K562 (cell line): Measurements from ENCODE around the gene ENTREP3. TPM values are rescaled to one million over a fixed set of nuclear protein-coding genes. Genes with fewer than 3 reads are reported as not detected.

Experiments
- DMBX1 ChIP-seq: fragments of 250-450 bp; sonication (Bioruptor Pico); IDR thresholded peaks from 2 replicates; pipeline ENCODE4 v1.8.0; 2022; ENCODE audit warnings: inconsistent platforms, mild to moderate bottlenecking, moderate library complexity, borderline replicate concordance
- E2F6 ChIP-seq, 2 experiments: IDR thresholded peaks; 2 replicates each; pipeline ENCODE4 v1.6.1; 2011; ENCODE audit warnings: borderline replicate concordance in 1 of 2, control low read depth in 1 of 2, low read depth in 1 of 2, low read length in 1 of 2, mild to moderate bottlenecking in 1 of 2, mixed read lengths in 1 of 2, moderate library complexity in 1 of 2; ENCODE audit not compliant: insufficient read depth in 1 of 2, insufficient read length in 1 of 2, poor library complexity in 1 of 2, severe bottlenecking in 1 of 2; ENCODE audit errors: extremely low read depth in 1 of 2
- FOS ChIP-seq: IDR thresholded peaks from 3 replicates; pipeline ENCODE4 v1.6.1; 2011; ENCODE audit not compliant: insufficient read length; ENCODE audit errors: extremely low read depth
- HNRNPK ChIP-seq: fragments of 200-400 bp; formaldehyde crosslinking; IDR thresholded peaks from one replicate; pipeline ENCODE4 v1.6.1; 2018; ENCODE audit warnings: mild to moderate bottlenecking, low read depth, low read length; ENCODE audit not compliant: poor library complexity, severe bottlenecking
- LCOR ChIP-seq: sonication (generic); formaldehyde crosslinking; IDR thresholded peaks from 2 replicates; pipeline ENCODE4 v1.8.0; 2022; ENCODE audit warnings: mild to moderate bottlenecking, missing genetic modification reagents
- MEF2D ChIP-seq: conservative IDR thresholded peaks from 2 replicates; pipeline ENCODE4 v1.6.1; 2016; ENCODE audit warnings: low read depth, missing genetic modification characterization, missing compliant biosample characterization
- NBN ChIP-seq: fragments of 450-650 bp; IDR thresholded peaks from 2 replicates; pipeline ENCODE4 v1.6.1; 2016; ENCODE audit warnings: low read depth, mild to moderate bottlenecking
- PYGO2 ChIP-seq: fragments of 450-650 bp; IDR thresholded peaks from 2 replicates; pipeline ENCODE4 v1.6.1; 2016; ENCODE audit warnings: mild to moderate bottlenecking, missing genetic modification characterization, moderate library complexity, missing compliant biosample characterization
- SRSF7 ChIP-seq: fragments of 200-400 bp; formaldehyde crosslinking; optimal IDR thresholded peaks from 2 replicates; pipeline ENCODE3; 2017; ENCODE audit warnings: mild to moderate bottlenecking, low read depth, low read length
- TFE3 ChIP-seq: fragments of 450-650 bp; formaldehyde crosslinking; IDR thresholded peaks from 2 replicates; pipeline ENCODE4 v1.4.0; 2020; ENCODE audit warnings: mild to moderate bottlenecking, mixed read lengths
- ZC3H8 ChIP-seq: fragments of 450-650 bp; IDR thresholded peaks from 2 replicates; pipeline ENCODE4 v1.6.1; 2017
- ZFP91 ChIP-seq: sonication (generic); formaldehyde crosslinking; IDR thresholded peaks from 2 replicates; pipeline ENCODE4 v1.8.0; 2022; ENCODE audit warnings: mild to moderate bottlenecking, missing genetic modification reagents
- ZNF584 ChIP-seq: fragments of 200-800 bp; sonication (Bioruptor generic); IDR thresholded peaks from 2 replicates; pipeline ENCODE4 v1.6.1; 2016; ENCODE audit warnings: low read depth, mild to moderate bottlenecking, missing genetic modification characterization, missing compliant biosample characterization
- ZNF699 ChIP-seq: fragments of 250-450 bp; sonication (Bioruptor Pico); IDR thresholded peaks from 2 replicates; pipeline ENCODE4 v1.8.0; 2021; ENCODE audit warnings: mild to moderate bottlenecking, moderate library complexity; ENCODE audit not compliant: insufficient replicate concordance
- polyA plus RNA-seq, 8 experiments: library from polyadenylated mRNA; depleted of rRNA in 4 of 8; stranded (reverse) in 5 of 8; unstranded in 3 of 8; fragments of >200 nt; fragmentation: Nextera tagmentation in 2 of 8; fragmentation: Illumina TruSeq in 1 of 8; extraction: Ambion mirVana in 2 of 8; extraction: Trizol in 1 of 8; gene quantifications; 2 replicates each; pipeline versions ENCODE4 v1.2.1 to v1.2.3, GENCODE V29; 2011 to 2014; ENCODE audit warnings: inconsistent platforms in 1 of 8, missing spikeins in 1 of 8
- total RNA-seq, 7 experiments: library from RNA; depleted of rRNA in 6 of 7; stranded (reverse); fragments of >200 nt in 6 of 7; fragmentation: Illumina TruSeq in 2 of 7; extraction: Trizol in 2 of 7; gene quantifications; 2 replicates each; pipeline versions ENCODE4 v1.2.1 to v1.2.3, GENCODE V29; 2011 to 2021; ENCODE audit warnings: low replicate concordance in 1 of 7
- TF ChIP-seq, protein P1 (sequence below): sonication (generic); formaldehyde crosslinking; IDR thresholded peaks from 2 replicates; pipeline ENCODE4 v1.8.1; 2023; ENCODE audit warnings: mild to moderate bottlenecking, missing genetic modification reagents

Gene ENTREP3
- total and polyA plus RNA-seq, 9 of the 15 experiments (the other 6 are each of a cell fraction or from before 2014, with no cell fraction given), result 1.9 to 41.8 (median 5.9) TPM

- TF ChIP-seq, protein P1, sequence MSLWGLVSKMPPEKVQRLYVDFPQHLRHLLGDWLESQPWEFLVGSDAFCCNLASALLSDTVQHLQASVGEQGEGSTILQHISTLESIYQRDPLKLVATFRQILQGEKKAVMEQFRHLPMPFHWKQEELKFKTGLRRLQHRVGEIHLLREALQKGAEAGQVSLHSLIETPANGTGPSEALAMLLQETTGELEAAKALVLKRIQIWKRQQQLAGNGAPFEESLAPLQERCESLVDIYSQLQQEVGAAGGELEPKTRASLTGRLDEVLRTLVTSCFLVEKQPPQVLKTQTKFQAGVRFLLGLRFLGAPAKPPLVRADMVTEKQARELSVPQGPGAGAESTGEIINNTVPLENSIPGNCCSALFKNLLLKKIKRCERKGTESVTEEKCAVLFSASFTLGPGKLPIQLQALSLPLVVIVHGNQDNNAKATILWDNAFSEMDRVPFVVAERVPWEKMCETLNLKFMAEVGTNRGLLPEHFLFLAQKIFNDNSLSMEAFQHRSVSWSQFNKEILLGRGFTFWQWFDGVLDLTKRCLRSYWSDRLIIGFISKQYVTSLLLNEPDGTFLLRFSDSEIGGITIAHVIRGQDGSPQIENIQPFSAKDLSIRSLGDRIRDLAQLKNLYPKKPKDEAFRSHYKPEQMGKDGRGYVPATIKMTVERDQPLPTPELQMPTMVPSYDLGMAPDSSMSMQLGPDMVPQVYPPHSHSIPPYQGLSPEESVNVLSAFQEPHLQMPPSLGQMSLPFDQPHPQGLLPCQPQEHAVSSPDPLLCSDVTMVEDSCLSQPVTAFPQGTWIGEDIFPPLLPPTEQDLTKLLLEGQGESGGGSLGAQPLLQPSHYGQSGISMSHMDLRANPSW, result no peak
- TF ChIP-seq ZNF699 (CRISPR knock-in tag) (no peak), ZC3H8 (no peak), TFE3 (CRISPR knock-in tag) (no peak), PYGO2 (tag) (no peak), ZFP91 (CRISPR knock-in tag) (no peak), MEF2D (no peak), E2F6 (IDR thresholded peaks at IDR 0.05; ENCODE audit: borderline replicate concordance in 1 of 2, extremely low read depth in 1 of 2, insufficient read depth in 1 of 2, insufficient read length in 1 of 2, low read depth in 1 of 2, low read length in 1 of 2, poor library complexity in 1 of 2, severe bottlenecking in 1 of 2) (no peak), DMBX1 (CRISPR knock-in tag) (no peak), NBN (no peak), HNRNPK (no peak), FOS (no peak), ZNF584 (no peak), SRSF7 (no peak), LCOR (CRISPR knock-in tag) (no peak)
Measured at GRCh38 chr1:155294520-155295182, 39.4 kb upstream of the ENTREP3 start (continued).
